SK-N-MC (cell line): ENCODE data around the gene KRT75.

ENCODE experiments used
- EZH2 ChIP-seq: fragments of 200-600 bp; sonication (generic); IDR thresholded peaks from one replicate; pipeline ENCODE4 v1.6.1; 2017; ENCODE audit warnings: antibody characterized with exemption
- FOXP2 ChIP-seq: optimal IDR thresholded peaks from 2 replicates; pipeline ENCODE3; 2011; ENCODE audit warnings: mild to moderate bottlenecking, moderate library complexity; ENCODE audit not compliant: insufficient read depth; ENCODE audit errors: extremely low read length, control extremely low read depth
- POLR2AphosphoS5 ChIP-seq: IDR thresholded peaks from 2 replicates; pipeline ENCODE4 v1.6.1; 2012; ENCODE audit warnings: mild to moderate bottlenecking, low read depth, low read length, borderline replicate concordance

DNA sequence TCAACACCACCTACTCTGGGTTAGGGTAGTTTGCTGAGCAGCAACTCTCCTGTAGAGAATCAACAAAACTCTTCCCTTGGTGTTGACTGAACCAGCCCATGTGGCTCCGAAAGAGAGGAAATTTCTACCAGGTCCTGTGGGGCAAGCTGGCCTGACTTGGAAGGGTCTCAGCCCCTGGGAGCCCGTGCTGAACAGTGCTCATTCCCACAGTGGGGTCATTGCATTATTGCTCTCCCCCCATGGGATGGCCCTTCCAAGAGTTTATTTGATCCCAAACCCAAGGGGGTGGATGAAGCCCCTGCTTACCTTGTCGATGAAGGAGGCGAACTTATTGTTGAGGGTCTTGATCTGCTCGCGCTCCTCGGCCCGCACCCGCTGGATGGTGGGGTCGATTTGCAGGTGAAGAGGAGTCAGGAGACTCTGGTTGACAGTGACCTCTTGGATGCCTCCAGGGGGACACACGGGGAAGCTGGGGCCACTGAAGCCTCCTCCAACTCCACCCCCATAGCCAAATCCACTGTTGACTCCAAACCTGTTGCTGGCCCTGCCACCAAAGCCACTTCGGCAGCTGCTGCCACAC, 580 bp downstream of the KRT75 start:
- no peak for TF ChIP-seq EZH2
- no peak for TF ChIP-seq POLR2AphosphoS5
- no peak for TF ChIP-seq FOXP2
